NCI-H510A (cell line): Measurements from ENCODE around the gene CHST8.
"Not testable (repeated sequence)": the region's sequence is repeated elsewhere in the genome, so short reads cannot be mapped to it uniquely, and the experiment has no call there.

ENCODE experiments used
- DNase-seq: peaks from one replicate; lab custom pipeline; 2025; lab: John Stamatoyannopoulos, UW

Gene CHST8

GRCh38 chr19:33690378-33691029 lies 68.8 kb downstream of the CHST8 start:
- no peak for DNase-seq

GRCh38 chr19:33691030-33691427 lies 69.3 kb downstream of the CHST8 start:
- no peak for DNase-seq

GRCh38 chr19:33691736-33692135 lies 70.0 kb downstream of the CHST8 start:
- no peak for DNase-seq

GRCh38 chr19:33693678-33694077 lies 71.9 kb downstream of the CHST8 start:
- no peak for DNase-seq

- DNase-seq = not testable (repeated sequence)
These were observed 73.8 kb downstream of the CHST8 start for GRCh38 chr19:33695547-33695946.

- DNase-seq = no peak
These were observed 76.0 kb downstream of the CHST8 start for GRCh38 chr19:33697766-33698165.

GRCh38 chr19:33698576-33699435 lies 77.1 kb downstream of the CHST8 start:
- DNase-seq = no peak

- DNase-seq = no peak
These were observed 78.1 kb downstream of the CHST8 start for GRCh38 chr19:33699754-33700407.

- no peak for DNase-seq
These were observed 78.8 kb downstream of the CHST8 start for GRCh38 chr19:33700408-33701013.

GRCh38 chr19:33701565-33701964 lies 79.8 kb downstream of the CHST8 start:
- DNase-seq = no peak

GRCh38 chr19:33702606-33703437 lies 81.1 kb downstream of the CHST8 start:
- no peak for DNase-seq

GRCh38 chr19:33703438-33703750 lies 81.6 kb downstream of the CHST8 start:
- DNase-seq = no peak

GRCh38 chr19:33703821-33704220 lies 82.1 kb downstream of the CHST8 start:
- no peak for DNase-seq

- DNase-seq = no peak
These were observed 82.5 kb downstream of the CHST8 start for GRCh38 chr19:33704271-33704670.

- DNase-seq = no peak
These were observed 83.5 kb downstream of the CHST8 start for GRCh38 chr19:33705090-33705847.

GRCh38 chr19:33705860-33706259 lies 84.1 kb downstream of the CHST8 start:
- no peak for DNase-seq

- no peak for DNase-seq
These were observed 84.9 kb downstream of the CHST8 start for GRCh38 chr19:33706631-33707030.

- no peak for DNase-seq
These were observed 90.5 kb downstream of the CHST8 start for GRCh38 chr19:33712268-33712667.

GRCh38 chr19:33713194-33713593 lies 91.4 kb downstream of the CHST8 start:
- DNase-seq = no peak

- no peak for DNase-seq
These were observed 92.4 kb downstream of the CHST8 start for GRCh38 chr19:33714149-33714548.

- no peak for DNase-seq
These were observed 93.7 kb downstream of the CHST8 start for GRCh38 chr19:33715462-33715861.
